B cell (primary cell): ENCODE measurements around the gene ARIH2.
"Not testable (repeated sequence)": the region's sequence is repeated elsewhere in the genome, so short reads cannot be mapped to it uniquely, and the experiment has no call there.

Experiments used
- CTCF ChIP-seq: fragments of 200-600 bp; IDR thresholded peaks from one replicate; pipeline ENCODE4 v1.8.0; 2022; ENCODE audit warnings: antibody characterized with exemption, mild to moderate bottlenecking
- EZH2 ChIP-seq: IDR thresholded peaks from 2 replicates; pipeline ENCODE4 v1.6.1; 2012; ENCODE audit warnings: borderline replicate concordance, low read depth, mild to moderate bottlenecking, moderate library complexity, low read length; ENCODE audit not compliant: insufficient read depth, poor library complexity, severe bottlenecking

- not testable (repeated sequence) for TF ChIP-seq CTCF, EZH2
Observed at GRCh38 chr3:49008627-49009026, 90.0 kb downstream of the ARIH2 start.
